Lung (tissue), 12 donors: ENCODE measurements around the gene SLC44A1. TPM values are rescaled to one million over a fixed set of nuclear protein-coding genes. Genes with fewer than 3 reads are reported as not detected.

ENCODE experiments used
- ATAC-seq: fragments of 200-7000 bp; cut with Tn5 transposase; one replicate; pipeline ENCODE4 v1.9.1; 2020; ENCODE audit warnings: moderate number of reproducible peaks; ENCODE audit not compliant: insufficient read depth, low FRiP score
- DNase-seq, 3 donors: peaks; one replicate each; pipeline ENCODE4 v3.0.0-alpha.2; 2013 to 2017
- H3K27ac ChIP-seq, 2 donors: one replicate each; pipeline ENCODE4 v1.5.1; 2013; ENCODE audit warnings: mild to moderate bottlenecking in 2 of 2, moderate library complexity in 2 of 2, control low read depth in 1 of 2, inconsistent platforms in 1 of 2, low read depth in 1 of 2, low read length in 1 of 2
- H3K27me3 ChIP-seq, 3 donors: one replicate each; pipeline ENCODE4 v1.5.1; 2013; ENCODE audit warnings: low read length in 2 of 3; ENCODE audit not compliant: control insufficient read depth in 3 of 3, insufficient read depth in 3 of 3
- H3K36me3 ChIP-seq, 4 donors: one replicate each; pipeline ENCODE4 v1.5.1; 2013; ENCODE audit warnings: low read length in 4 of 4, mild to moderate bottlenecking in 1 of 4, moderate library complexity in 1 of 4; ENCODE audit not compliant: control insufficient read depth in 4 of 4, insufficient read depth in 4 of 4
- H3K4me1 ChIP-seq, 5 donors: one replicate each; pipeline ENCODE4 v1.5.1; 2013; ENCODE audit warnings: low read length in 5 of 5, mild to moderate bottlenecking in 2 of 5, moderate library complexity in 1 of 5; ENCODE audit not compliant: control insufficient read depth in 5 of 5, insufficient read depth in 5 of 5
- H3K4me3 ChIP-seq: one replicate; pipeline ENCODE4 v1.5.1; 2013; ENCODE audit warnings: mild to moderate bottlenecking, control low read depth, moderate library complexity
- H3K9ac ChIP-seq, 2 donors: one replicate each; pipeline ENCODE4 v1.5.1; 2013; ENCODE audit warnings: low read length in 2 of 2, control low read depth in 1 of 2; ENCODE audit not compliant: insufficient read depth in 1 of 2
- H3K9me3 ChIP-seq, 4 donors: one replicate each; pipeline ENCODE4 v1.5.1; 2013; ENCODE audit warnings: low read length in 3 of 4, mild to moderate bottlenecking in 1 of 4, moderate library complexity in 1 of 4; ENCODE audit not compliant: control insufficient read depth in 4 of 4, insufficient read depth in 3 of 4
- WGBS, 2 donors: extraction: QIAGEN DNeasy Blood & Tissue Kit; methylation state at CpG; one replicate each; pipeline ENCODE4 v1.1.7; 2013; 5-methylcytosine and 5-hydroxymethylcytosine counted together
- polyA plus RNA-seq, 2 donors: library from polyadenylated mRNA; stranded (reverse); fragments of 200-250 nt; gene quantifications; one replicate each; pipeline ENCODE4 v1.2.1, GENCODE V29; 2013
- total RNA-seq, 2 donors: library from RNA; depleted of rRNA in 1 of 2; stranded (reverse); fragments of >200 nt in 1 of 2; gene quantifications; one replicate each; pipeline ENCODE4 v1.2.1, GENCODE V29; 2014 to 2021
- TF ChIP-seq, protein P1 (sequence below): IDR thresholded peaks from 2 replicates; pipeline ENCODE4 v1.5.1; 2012; ENCODE audit warnings: mild to moderate bottlenecking; ENCODE audit errors: control extremely low read depth, extremely low read depth
- donor health status: control.
- donor health status: control.
- donor health status: Bipolar disorder and iron deficiency.
- donor health status: healthy.
- donor health status: DM: yes; HTN: yes; CAD: no.

SLC44A1 gene
- total and polyA plus RNA-seq, 4 donors: 13.0 to 61.7 (median 33.8) TPM

- WGBS, 2 donors: 19 to 20% methylated on average over 1 of the region's 1 CpG
- H3K36me3 ChIP-seq: no peaks in the 10 kb centered on the region
- no peak overlapping the region for H3K9ac ChIP-seq
- H3K27me3 ChIP-seq: no peaks in the 10 kb centered on the region
- H3K4me1 ChIP-seq: peaks cover 3 to 17% (median 6%) of the 10 kb centered on the region in 5 donors
- no peak overlapping the region for H3K27ac ChIP-seq
- no peak for ATAC-seq
- no peak overlapping the region for H3K4me3 ChIP-seq
- no peaks in the 10 kb centered on the region for H3K9me3 ChIP-seq
- peak in 2 of 3 donors; percentile 27 to 58 for DNase-seq
- TF ChIP-seq, protein P1, sequence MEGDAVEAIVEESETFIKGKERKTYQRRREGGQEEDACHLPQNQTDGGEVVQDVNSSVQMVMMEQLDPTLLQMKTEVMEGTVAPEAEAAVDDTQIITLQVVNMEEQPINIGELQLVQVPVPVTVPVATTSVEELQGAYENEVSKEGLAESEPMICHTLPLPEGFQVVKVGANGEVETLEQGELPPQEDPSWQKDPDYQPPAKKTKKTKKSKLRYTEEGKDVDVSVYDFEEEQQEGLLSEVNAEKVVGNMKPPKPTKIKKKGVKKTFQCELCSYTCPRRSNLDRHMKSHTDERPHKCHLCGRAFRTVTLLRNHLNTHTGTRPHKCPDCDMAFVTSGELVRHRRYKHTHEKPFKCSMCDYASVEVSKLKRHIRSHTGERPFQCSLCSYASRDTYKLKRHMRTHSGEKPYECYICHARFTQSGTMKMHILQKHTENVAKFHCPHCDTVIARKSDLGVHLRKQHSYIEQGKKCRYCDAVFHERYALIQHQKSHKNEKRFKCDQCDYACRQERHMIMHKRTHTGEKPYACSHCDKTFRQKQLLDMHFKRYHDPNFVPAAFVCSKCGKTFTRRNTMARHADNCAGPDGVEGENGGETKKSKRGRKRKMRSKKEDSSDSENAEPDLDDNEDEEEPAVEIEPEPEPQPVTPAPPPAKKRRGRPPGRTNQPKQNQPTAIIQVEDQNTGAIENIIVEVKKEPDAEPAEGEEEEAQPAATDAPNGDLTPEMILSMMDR: no peak
These were observed 46.0 kb downstream of the SLC44A1 start for GRCh38 chr9:105290418-105290817.

DNA sequence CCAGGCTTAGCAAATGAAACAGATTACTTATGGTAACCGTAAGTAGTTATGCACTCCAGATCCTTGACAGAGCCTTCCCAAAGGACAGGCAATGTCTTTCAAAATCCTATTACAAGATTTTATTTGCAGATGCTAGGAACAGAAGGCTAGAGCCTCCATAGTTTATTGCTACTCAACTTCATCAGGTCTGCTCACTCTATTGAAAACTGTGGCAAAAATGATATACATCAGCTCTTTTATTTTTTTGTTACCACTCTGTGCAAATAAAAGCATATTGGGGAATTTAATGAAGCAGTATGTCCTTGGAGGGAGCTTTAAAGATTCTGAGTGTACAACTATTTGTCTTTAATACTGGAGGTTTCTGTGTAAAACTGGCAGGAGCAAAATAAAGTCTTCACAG, 46.5 kb downstream of the SLC44A1 start:
- TF ChIP-seq, protein P1: no peak
- DNase-seq: no peak
- no peak for ATAC-seq
- H3K27me3 ChIP-seq: no peaks in the 10 kb centered on the region
- H3K9ac ChIP-seq: no peak overlapping the region
- no peak overlapping the region for H3K4me3 ChIP-seq
- WGBS, 2 donors: 93 to 97% methylated on average over 1 of the region's 1 CpG
- peaks cover 3 to 17% (median 6%) of the 10 kb centered on the region in 5 donors for H3K4me1 ChIP-seq
- no peaks in the 10 kb centered on the region for H3K9me3 ChIP-seq
- H3K36me3 ChIP-seq: no peaks in the 10 kb centered on the region
- H3K27ac ChIP-seq: no peak overlapping the region

DNA sequence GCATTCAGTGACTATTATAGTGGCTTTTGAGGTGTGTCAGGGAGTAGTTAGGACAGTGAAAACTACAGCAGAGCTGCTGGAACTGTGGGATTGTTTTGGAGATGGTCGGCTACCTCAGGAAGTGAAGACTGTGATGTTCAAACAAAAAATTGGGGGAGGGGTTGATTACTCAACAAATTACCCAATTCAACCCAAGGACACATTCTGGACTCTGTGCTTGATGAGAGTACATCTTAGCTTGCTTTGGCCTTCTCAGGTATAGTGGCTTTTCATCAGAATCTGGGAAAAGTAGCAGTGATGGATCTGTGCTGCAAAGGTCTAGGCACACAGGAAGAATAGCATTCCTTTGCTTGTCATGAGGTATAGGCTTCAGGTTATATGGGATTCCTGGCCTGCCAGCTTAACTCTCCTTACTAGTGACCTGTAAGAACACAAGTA, 47.0 kb downstream of the SLC44A1 start:
- H3K4me1 ChIP-seq: peaks cover 3 to 17% (median 6%) of the 10 kb centered on the region in 5 donors
- 10 to 15% methylated on average over 1 of the region's 1 CpG for WGBS, 2 donors
- H3K36me3 ChIP-seq: no peaks in the 10 kb centered on the region
- no peak overlapping the region for H3K9ac ChIP-seq
- ATAC-seq: no peak
- DNase-seq: no peak
- H3K4me3 ChIP-seq: no peak overlapping the region
- H3K27me3 ChIP-seq: no peaks in the 10 kb centered on the region
- TF ChIP-seq, protein P1: no peak
- H3K9me3 ChIP-seq: no peaks in the 10 kb centered on the region
- no peak overlapping the region for H3K27ac ChIP-seq

GRCh38 chr9:105291938-105292337, 47.5 kb downstream of the SLC44A1 start:
- no peaks in the 10 kb centered on the region for H3K9me3 ChIP-seq
- DNase-seq (peak in 2 of 3 donors; percentile 33 to 35), ATAC-seq (no peak)
- WGBS, 2 donors: 77 to 91% methylated on average over 2 of the region's 2 CpGs
- H3K4me3 ChIP-seq: no peak overlapping the region
- peak overlapping the region in 1 of 2 donors; percentile 14 for H3K27ac ChIP-seq
- H3K27me3 ChIP-seq: no peaks in the 10 kb centered on the region
- H3K36me3 ChIP-seq: no peaks in the 10 kb centered on the region
- H3K4me1 ChIP-seq: peaks cover 3 to 20% (median 6%) of the 10 kb centered on the region in 5 donors
- TF ChIP-seq, protein P1: no peak
- no peak overlapping the region for H3K9ac ChIP-seq
